ENCODE data around the gene PDZD4.

PDZD4 gene

DNA sequence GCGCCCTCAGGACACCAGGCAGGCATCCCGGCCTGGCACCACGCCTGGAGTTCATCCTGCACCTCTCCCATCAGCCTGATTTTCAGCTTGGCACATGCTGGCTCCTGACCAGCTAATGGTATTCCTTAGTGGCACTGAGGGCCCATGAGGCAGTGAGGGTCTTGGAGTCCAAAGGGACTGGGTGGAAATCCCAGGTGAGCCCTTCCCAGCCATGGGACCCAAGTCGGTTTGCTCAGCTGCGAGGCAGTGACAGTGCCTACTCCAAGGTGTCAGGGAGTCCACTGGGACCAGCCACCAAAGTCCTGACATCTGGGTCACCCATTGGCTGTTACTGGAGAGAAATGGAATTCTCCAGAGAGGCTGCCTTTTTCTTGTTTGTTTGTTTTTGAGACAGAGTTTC, 31.0 kb downstream of the PDZD4 start:
- TF ChIP-seq, protein P1, sequence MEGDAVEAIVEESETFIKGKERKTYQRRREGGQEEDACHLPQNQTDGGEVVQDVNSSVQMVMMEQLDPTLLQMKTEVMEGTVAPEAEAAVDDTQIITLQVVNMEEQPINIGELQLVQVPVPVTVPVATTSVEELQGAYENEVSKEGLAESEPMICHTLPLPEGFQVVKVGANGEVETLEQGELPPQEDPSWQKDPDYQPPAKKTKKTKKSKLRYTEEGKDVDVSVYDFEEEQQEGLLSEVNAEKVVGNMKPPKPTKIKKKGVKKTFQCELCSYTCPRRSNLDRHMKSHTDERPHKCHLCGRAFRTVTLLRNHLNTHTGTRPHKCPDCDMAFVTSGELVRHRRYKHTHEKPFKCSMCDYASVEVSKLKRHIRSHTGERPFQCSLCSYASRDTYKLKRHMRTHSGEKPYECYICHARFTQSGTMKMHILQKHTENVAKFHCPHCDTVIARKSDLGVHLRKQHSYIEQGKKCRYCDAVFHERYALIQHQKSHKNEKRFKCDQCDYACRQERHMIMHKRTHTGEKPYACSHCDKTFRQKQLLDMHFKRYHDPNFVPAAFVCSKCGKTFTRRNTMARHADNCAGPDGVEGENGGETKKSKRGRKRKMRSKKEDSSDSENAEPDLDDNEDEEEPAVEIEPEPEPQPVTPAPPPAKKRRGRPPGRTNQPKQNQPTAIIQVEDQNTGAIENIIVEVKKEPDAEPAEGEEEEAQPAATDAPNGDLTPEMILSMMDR (IDR thresholded peaks at IDR 0.05; ENCODE audit: insufficient read depth, low read length, poor library complexity, severe bottlenecking): no peak
- DNase-seq (ENCODE audit: extremely low read depth, insufficient read length): no peak
- Histone ChIP-seq H3K27me3 (replicated peaks; ENCODE audit: control insufficient read depth, insufficient read depth, low read length) (no peaks in the 10 kb centered on the region), H3K36me3 (ENCODE audit: control insufficient read depth, insufficient read depth, low read length) (peaks cover 19% of the 10 kb centered on the region), H3K4me3 (replicated peaks; ENCODE audit: low read depth, low read length) (no peak overlapping the region)

DNA sequence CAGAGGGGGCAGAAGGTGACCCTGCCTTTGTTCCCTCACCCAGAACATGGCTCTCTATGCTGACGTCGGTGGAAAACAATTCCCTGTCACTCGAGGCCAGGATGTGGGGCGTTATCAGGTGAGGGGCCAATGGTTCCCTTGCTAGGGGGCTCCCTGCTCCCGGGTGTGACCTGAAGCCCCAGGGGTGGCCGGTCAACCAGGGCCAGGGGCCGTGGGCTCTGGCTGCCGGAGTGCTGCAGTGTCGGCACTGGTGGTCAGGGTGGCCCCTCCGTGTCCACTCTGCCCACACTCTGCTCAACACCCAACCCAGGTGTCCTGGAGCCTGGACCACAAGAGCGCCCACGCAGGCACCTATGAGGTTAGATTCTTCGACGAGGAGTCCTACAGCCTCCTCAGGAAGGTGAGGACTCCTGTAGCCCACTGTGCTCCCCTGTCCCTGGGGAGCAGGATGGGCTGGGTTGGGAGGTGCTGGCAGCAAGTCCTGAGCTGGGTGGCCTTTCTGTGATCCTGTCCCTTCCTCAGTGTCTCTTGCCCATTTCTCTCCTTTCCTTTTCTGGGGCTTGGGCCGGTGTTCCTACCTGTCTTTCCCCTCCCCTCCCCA, 32.8 kb downstream of the PDZD4 start:
- TF ChIP-seq, protein P1 (IDR thresholded peaks at IDR 0.05; ENCODE audit: insufficient read depth, low read length, poor library complexity, severe bottlenecking): no peak
- no peaks in the 10 kb centered on the region for H3K27me3 ChIP-seq (replicated peaks; ENCODE audit: control insufficient read depth, insufficient read depth, low read length)
- H3K4me3 ChIP-seq (replicated peaks; ENCODE audit: low read depth, low read length): no peak overlapping the region
- H3K36me3 ChIP-seq (ENCODE audit: control insufficient read depth, insufficient read depth, low read length): peaks cover 19% of the 10 kb centered on the region
- DNase-seq (ENCODE audit: extremely low read depth, insufficient read length): no peak

DNA sequence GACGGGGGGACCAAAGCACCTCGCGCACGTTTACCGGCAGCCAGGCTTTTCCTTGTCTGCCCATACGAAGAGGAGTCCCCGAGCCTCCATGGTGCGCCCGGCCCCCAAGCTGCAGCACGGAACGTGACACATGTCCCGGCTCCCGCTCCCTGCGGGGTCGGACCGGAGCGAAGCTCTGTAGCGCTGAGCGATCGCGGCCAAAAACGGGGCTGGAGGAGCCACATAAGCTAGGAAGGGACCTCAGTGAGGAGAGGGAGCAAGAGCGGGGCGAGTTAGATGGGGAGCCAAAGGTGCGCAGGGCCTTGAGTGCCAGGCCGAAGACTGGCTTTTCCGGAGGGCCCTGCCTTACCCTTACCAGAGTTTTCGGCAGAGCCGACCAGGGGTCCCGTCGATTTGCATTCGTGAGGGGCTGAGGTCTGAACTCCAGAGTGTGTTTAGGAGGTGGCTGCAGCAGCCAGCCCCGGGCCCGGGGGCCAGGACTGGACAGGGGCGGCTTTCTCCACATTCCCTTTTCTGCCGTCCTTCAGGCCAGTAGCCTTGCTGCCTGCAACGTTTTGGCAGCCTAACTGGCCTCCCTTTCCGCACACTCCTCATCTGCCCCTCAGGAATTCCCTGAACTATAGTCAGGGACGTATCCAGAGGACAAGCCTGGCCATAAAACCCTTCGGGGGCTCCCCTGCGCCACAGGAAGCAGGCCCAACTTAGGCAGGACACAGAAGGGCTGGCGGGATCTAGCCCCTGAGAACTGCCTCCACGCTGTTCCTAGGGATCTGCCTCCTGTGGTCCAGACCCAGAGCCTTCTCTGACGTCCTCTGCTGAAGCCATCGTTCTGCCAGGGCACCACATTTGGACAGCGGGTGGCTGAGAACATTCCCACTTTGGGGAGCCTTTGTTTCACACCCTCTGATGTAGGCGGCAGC, 35.2 kb downstream of the PDZD4 start:
- DNase-seq (ENCODE audit: extremely low read depth, insufficient read length): no peak
- TF ChIP-seq, protein P1 (IDR thresholded peaks at IDR 0.05; ENCODE audit: insufficient read depth, low read length, poor library complexity, severe bottlenecking): no peak
- Histone ChIP-seq H3K36me3 (ENCODE audit: control insufficient read depth, insufficient read depth, low read length) (peaks cover 19% of the 10 kb centered on the region), H3K27me3 (replicated peaks; ENCODE audit: control insufficient read depth, insufficient read depth, low read length) (no peaks in the 10 kb centered on the region), H3K4me3 (replicated peaks; ENCODE audit: low read depth, low read length) (peak overlapping the region; percentile 65)

DNA sequence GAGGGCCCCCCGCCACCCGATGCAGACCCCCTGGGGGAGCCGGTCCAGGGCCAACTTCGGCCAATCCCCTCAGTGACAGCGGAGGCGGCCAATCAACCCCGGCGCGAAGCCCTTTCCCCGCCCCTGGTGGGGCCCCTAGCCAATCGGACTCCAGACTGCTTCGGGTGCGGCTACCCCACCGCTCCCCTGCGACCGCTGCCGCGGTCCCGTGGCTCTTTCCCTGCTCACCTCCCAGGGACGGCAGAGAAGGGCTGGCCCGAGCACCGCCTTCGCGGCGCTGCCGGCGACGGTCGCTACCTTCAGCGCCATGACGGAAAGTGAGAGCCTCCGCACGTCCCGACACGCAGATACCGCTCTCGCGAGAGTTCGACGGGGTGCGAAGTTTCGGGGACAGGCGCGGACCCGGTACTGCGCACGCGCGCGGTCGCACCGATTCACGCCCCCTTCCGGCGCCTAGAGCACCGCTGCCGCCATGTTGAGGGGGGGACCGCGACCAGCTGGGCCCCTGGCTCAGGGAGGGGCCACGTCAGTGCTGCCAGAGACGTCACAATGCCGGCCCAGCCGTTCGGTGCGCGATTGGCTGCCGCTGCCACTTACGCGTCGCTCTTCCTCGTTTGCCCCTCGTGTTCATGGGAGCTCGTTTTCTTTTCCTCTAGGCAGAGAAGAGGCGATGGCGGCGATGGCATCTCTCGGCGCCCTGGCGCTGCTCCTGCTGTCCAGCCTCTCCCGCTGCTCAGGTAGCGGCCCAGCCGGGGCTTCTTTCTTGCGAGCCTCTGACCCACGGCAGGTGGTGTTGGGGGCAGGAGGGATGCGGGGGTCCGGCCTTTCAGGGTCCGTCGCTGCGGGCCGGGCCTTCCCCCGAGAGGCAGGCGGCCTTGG, 36.1 kb downstream of the PDZD4 start, which contains the start of the genes IDH3G and SSR4:
Gene IDH3G, minus strand, starts transcription at position 358 of the 879 bp plus-strand sequence. Its CDS starts 49 bp downstream, at position 309.
Gene SSR4, plus strand, starts transcription at position 651 of the 879 bp plus-strand sequence. Its CDS starts 20 bp downstream, at position 671.
- TF ChIP-seq, protein P1 (IDR thresholded peaks at IDR 0.05; ENCODE audit: insufficient read depth, low read length, poor library complexity, severe bottlenecking): no peak

DNA sequence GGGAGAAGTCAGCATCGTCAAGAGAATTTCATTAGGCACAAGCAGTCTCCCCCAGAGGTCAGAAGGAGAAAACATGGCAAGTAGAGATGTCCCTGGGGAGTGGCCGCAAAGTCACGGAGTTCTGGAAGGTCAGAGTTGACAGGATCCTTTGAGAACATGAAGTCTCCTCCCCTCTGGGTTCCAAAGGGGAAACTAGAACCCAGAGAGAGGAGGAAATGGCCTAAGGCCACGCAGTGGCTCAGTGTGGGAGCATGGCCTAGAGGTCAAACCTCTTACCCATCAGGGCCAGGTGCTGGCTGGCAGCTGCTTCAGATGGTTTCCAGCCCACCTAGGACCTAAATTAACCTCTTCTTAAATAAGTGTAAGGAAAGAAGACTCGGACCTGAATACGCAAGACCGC, 37.1 kb downstream of the PDZD4 start:
- peak overlapping the region; percentile 65 for H3K4me3 ChIP-seq (replicated peaks; ENCODE audit: low read depth, low read length)
- no peaks in the 10 kb centered on the region for H3K27me3 ChIP-seq (replicated peaks; ENCODE audit: control insufficient read depth, insufficient read depth, low read length)
- no peak for DNase-seq (ENCODE audit: extremely low read depth, insufficient read length)
- TF ChIP-seq, protein P1 (IDR thresholded peaks at IDR 0.05; ENCODE audit: insufficient read depth, low read length, poor library complexity, severe bottlenecking): no peak
- peaks cover 18% of the 10 kb centered on the region for H3K36me3 ChIP-seq (ENCODE audit: control insufficient read depth, insufficient read depth, low read length)

More for the DNA sequence above, 36.1 kb downstream of the PDZD4 start, which contains the start of the genes IDH3G and SSR4:
- DNase-seq (ENCODE audit: extremely low read depth, insufficient read length): peak; percentile 97
- Histone ChIP-seq H3K27me3 (replicated peaks; ENCODE audit: control insufficient read depth, insufficient read depth, low read length) (no peaks in the 10 kb centered on the region), H3K36me3 (ENCODE audit: control insufficient read depth, insufficient read depth, low read length) (peaks cover 20% of the 10 kb centered on the region), H3K4me3 (replicated peaks; ENCODE audit: low read depth, low read length) (peak within 1 kb of the TSS; percentile 65)

Data from GM06990 (cell line).